Measurements from ENCODE around the gene SIRT1. TPM values are rescaled to one million over a fixed set of nuclear protein-coding genes. Genes with fewer than 3 reads are reported as not detected.
"Not testable (repeated sequence)": the region's sequence is repeated elsewhere in the genome, so short reads cannot be mapped to it uniquely, and the experiment has no call there.

The SIRT1 gene
- total RNA-seq, 2 experiments from 2014 or later: 18.0 to 35.8 TPM

GRCh38 chr10:67868132-67868531, 16.3 kb upstream of the SIRT1 start:
- H3K27ac ChIP-seq (ENCODE audit: low read depth, low read length, poor library complexity, severe bottlenecking): no peak overlapping the region
- H3K4me3 ChIP-seq (ENCODE audit: low read depth, low read length, poor library complexity, severe bottlenecking): no peak overlapping the region
- no peak for DNase-seq (ENCODE audit: low spot score)
- H3K4me2 ChIP-seq (ENCODE audit: low read length): no peak overlapping the region
- BruUV-seq (replicated peaks): no TSS peak
- H3K9me3 ChIP-seq (ENCODE audit: low read length): no peaks in the 10 kb centered on the region
- CTCF ChIA-PET (ENCODE audit: unreplicated experiment): no interaction called here
- no peak overlapping the region for H2AFZ ChIP-seq (ENCODE audit: low read length)
- H3K79me2 ChIP-seq (ENCODE audit: insufficient read depth, low read depth, low read length): no peaks in the 10 kb centered on the region
- no peaks in the 10 kb centered on the region for H4K20me1 ChIP-seq (ENCODE audit: insufficient read depth, low read length)
- intact Hi-C loops (cut with micrococcal nuclease; ENCODE audit: unreplicated experiment): no loop called here
- H3K36me3 ChIP-seq (ENCODE audit: insufficient read depth, low read length): no peaks in the 10 kb centered on the region
- POLR2A ChIA-PET: interaction anchor here (0.6 to 1.5 kb wide), 6 partner anchors 12 to 544 kb away, joined by 3 to 5 read pairs (median 3); partner anchors contain the start of gene SIRT1
- H3K4me1 ChIP-seq (ENCODE audit: insufficient read depth, low read length, poor library complexity, severe bottlenecking): peaks cover 7% of the 10 kb centered on the region
- no peaks in the 10 kb centered on the region for H3K9me2 ChIP-seq (ENCODE audit: insufficient read depth, low read length)
- no peak for TF ChIP-seq EZH2phosphoT487 (IDR thresholded peaks at IDR 0.05; ENCODE audit: borderline replicate concordance, low read depth, low read length)
- TF ChIP-seq, protein P1, sequence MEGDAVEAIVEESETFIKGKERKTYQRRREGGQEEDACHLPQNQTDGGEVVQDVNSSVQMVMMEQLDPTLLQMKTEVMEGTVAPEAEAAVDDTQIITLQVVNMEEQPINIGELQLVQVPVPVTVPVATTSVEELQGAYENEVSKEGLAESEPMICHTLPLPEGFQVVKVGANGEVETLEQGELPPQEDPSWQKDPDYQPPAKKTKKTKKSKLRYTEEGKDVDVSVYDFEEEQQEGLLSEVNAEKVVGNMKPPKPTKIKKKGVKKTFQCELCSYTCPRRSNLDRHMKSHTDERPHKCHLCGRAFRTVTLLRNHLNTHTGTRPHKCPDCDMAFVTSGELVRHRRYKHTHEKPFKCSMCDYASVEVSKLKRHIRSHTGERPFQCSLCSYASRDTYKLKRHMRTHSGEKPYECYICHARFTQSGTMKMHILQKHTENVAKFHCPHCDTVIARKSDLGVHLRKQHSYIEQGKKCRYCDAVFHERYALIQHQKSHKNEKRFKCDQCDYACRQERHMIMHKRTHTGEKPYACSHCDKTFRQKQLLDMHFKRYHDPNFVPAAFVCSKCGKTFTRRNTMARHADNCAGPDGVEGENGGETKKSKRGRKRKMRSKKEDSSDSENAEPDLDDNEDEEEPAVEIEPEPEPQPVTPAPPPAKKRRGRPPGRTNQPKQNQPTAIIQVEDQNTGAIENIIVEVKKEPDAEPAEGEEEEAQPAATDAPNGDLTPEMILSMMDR (conservative IDR thresholded peaks at IDR 0.05; ENCODE audit: low read length): no peak

GRCh38 chr10:67869996-67870395, 14.5 kb upstream of the SIRT1 start:
- CTCF ChIA-PET (ENCODE audit: unreplicated experiment): no interaction called here
- Histone ChIP-seq H3K36me3 (ENCODE audit: insufficient read depth, low read length) (no peaks in the 10 kb centered on the region), H3K4me2 (ENCODE audit: low read length) (no peak overlapping the region), H4K20me1 (ENCODE audit: insufficient read depth, low read length) (no peaks in the 10 kb centered on the region), H3K4me1 (ENCODE audit: insufficient read depth, low read length, poor library complexity, severe bottlenecking) (no peaks in the 10 kb centered on the region), H3K4me3 (ENCODE audit: low read depth, low read length, poor library complexity, severe bottlenecking) (no peak overlapping the region), H3K9me2 (ENCODE audit: insufficient read depth, low read length) (no peaks in the 10 kb centered on the region), H2AFZ (ENCODE audit: low read length) (no peak overlapping the region), H3K79me2 (ENCODE audit: insufficient read depth, low read depth, low read length) (no peaks in the 10 kb centered on the region), H3K27ac (ENCODE audit: low read depth, low read length, poor library complexity, severe bottlenecking) (no peak overlapping the region), H3K9me3 (ENCODE audit: low read length) (no peaks in the 10 kb centered on the region)
- POLR2A ChIA-PET: interaction anchor here (1.7 kb wide), 1 partner anchor 8 kb away, joined by 4 read pairs; no protein-coding TSS in a partner anchor
- TF ChIP-seq, protein P1 (conservative IDR thresholded peaks at IDR 0.05; ENCODE audit: low read length): no peak
- no peak for TF ChIP-seq EZH2phosphoT487 (IDR thresholded peaks at IDR 0.05; ENCODE audit: borderline replicate concordance, low read depth, low read length)
- no TSS peak for BruUV-seq (replicated peaks)
- no peak for DNase-seq (ENCODE audit: low spot score)
- intact Hi-C loops (cut with micrococcal nuclease; ENCODE audit: unreplicated experiment): no loop called here

GRCh38 chr10:67875340-67876238, 8.9 kb upstream of the SIRT1 start:
- ChIA-PET CTCF (ENCODE audit: unreplicated experiment) (no interaction called here), POLR2A (interaction anchor here (1.1 kb wide), 1 partner anchor 21 kb away, joined by 3 read pairs; no protein-coding TSS in a partner anchor)
- Histone ChIP-seq H3K4me3 (ENCODE audit: low read depth, low read length, poor library complexity, severe bottlenecking) (no peak overlapping the region), H4K20me1 (ENCODE audit: insufficient read depth, low read length) (no peaks in the 10 kb centered on the region), H3K36me3 (ENCODE audit: insufficient read depth, low read length) (no peaks in the 10 kb centered on the region), H3K9me2 (ENCODE audit: insufficient read depth, low read length) (no peaks in the 10 kb centered on the region), H3K4me2 (ENCODE audit: low read length) (no peak overlapping the region), H3K4me1 (ENCODE audit: insufficient read depth, low read length, poor library complexity, severe bottlenecking) (no peaks in the 10 kb centered on the region), H2AFZ (ENCODE audit: low read length) (no peak overlapping the region), H3K79me2 (ENCODE audit: insufficient read depth, low read depth, low read length) (no peaks in the 10 kb centered on the region), H3K9me3 (ENCODE audit: low read length) (no peaks in the 10 kb centered on the region), H3K27ac (ENCODE audit: low read depth, low read length, poor library complexity, severe bottlenecking) (no peak overlapping the region)
- BruUV-seq (replicated peaks): no TSS peak
- no peak for DNase-seq (ENCODE audit: low spot score)
- intact Hi-C loops (cut with micrococcal nuclease; ENCODE audit: unreplicated experiment): no loop called here
- no peak for TF ChIP-seq EZH2phosphoT487 (IDR thresholded peaks at IDR 0.05; ENCODE audit: borderline replicate concordance, low read depth, low read length)
- TF ChIP-seq, protein P1 (conservative IDR thresholded peaks at IDR 0.05; ENCODE audit: low read length): no peak

DNA sequence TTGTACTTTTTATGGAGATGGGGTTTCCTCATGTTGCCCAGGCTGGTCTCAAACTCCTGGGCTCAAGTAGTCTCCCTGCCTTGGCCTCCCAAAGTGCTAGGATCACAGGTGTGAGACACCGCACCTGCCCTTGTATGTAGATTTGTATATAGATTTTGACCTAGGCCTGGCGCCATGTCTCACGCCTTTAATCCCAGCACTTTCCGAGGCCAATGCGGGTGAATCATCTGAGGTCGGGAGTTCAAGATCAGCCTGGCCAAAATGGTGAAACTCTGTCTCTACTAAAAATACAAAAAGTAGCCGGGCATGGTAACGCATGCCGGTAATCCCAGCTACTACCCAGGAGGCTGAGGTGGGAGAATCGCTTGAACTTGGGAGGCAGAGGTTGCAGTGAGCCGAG, 7.0 kb upstream of the SIRT1 start:
- H3K4me3 ChIP-seq (ENCODE audit: low read depth, low read length, poor library complexity, severe bottlenecking); CTCF ChIA-PET (ENCODE audit: unreplicated experiment); H3K27ac ChIP-seq (ENCODE audit: low read depth, low read length, poor library complexity, severe bottlenecking); H3K36me3 ChIP-seq (ENCODE audit: insufficient read depth, low read length); H2AFZ ChIP-seq (ENCODE audit: low read length); intact Hi-C loops (cut with micrococcal nuclease; ENCODE audit: unreplicated experiment); H3K9me3 ChIP-seq (ENCODE audit: low read length); H3K9me2 ChIP-seq (ENCODE audit: insufficient read depth, low read length); BruUV-seq (replicated peaks); H4K20me1 ChIP-seq (ENCODE audit: insufficient read depth, low read length); H3K4me1 ChIP-seq (ENCODE audit: insufficient read depth, low read length, poor library complexity, severe bottlenecking); DNase-seq (ENCODE audit: low spot score); H3K4me2 ChIP-seq (ENCODE audit: low read length); H3K79me2 ChIP-seq (ENCODE audit: insufficient read depth, low read depth, low read length): not testable (repeated sequence)
- POLR2A ChIA-PET: interaction anchor here (0.7 kb wide), 1 partner anchor 73 kb away, joined by 3 read pairs; no protein-coding TSS in a partner anchor
